ENCODE data around the gene BICRA. TPM values are rescaled to one million over a fixed set of nuclear protein-coding genes. Genes with fewer than 3 reads are reported as not detected.
A peak's percentile ranks its signal among the peaks of the same experiment; 100 is the strongest.

The BICRA gene
- total RNA-seq, 1 donor from 2014 or later = 5.2 TPM

DNA sequence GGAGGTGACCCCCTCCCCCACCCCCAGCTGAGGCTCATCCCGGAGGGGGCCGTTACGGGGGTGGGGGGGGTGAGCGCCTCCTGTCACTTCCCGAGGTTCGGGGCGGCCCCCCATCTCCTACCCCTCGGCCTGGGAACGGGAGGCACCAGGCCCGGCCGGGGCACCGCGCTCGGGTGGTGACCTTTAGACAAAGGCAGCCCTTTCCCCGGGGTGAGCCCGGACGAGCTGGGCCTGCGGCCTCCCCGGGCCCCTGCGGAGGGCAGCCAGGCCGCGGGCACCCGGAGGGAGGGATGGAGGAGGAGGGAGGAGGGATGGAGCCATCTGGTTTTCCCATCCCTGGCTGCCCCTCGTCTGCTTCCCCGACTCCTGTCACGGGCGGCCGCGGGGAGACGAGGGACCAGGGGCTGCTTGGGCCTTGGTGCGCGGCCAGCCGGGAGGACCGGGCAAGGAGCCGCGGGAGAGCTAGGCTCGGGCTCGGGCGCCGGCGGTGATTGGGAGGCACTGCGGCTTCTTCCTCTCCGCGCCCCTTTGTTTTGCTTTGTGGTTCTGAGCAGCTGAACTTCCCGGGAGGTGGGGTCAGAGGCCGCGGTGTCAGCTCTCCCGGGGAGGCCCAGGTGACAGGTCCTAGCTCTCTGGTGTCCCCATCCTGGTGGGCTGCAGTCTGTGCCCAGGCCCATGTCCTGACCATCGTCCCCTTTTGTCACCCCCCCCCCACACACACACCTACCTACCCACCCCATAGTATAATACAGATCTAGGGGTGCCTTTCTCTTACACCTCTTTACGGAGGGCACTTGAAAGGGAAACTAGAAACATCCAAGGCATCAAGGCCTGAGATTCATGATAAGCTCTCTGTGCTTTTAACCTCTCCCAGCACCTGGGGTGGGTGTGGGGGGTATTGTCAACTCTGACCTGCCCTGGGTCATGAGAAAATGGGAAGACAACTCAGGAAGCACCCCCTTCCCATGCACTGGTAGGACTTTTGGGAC lies 1.3 kb downstream of the BICRA start:
- H3K27ac ChIP-seq = peak overlapping the region; percentile 90
- no peaks in the 10 kb centered on the region for H3K36me3 ChIP-seq
- no peaks in the 10 kb centered on the region for H3K9me3 ChIP-seq
- H3K4me3 ChIP-seq = peak overlapping the region; percentile 69 to 99
- intact Hi-C loops (cut with DNase I) = loop anchor here (10.0 kb wide), 1 partner anchor 95 kb away; the partner anchor contains the start of gene NAPA
- H3K27me3 ChIP-seq = no peaks in the 10 kb centered on the region
- TF ChIP-seq POLR2AphosphoS5 (IDR thresholded peaks at IDR 0.05; ENCODE audit: insufficient read depth in 1 of 2, low read depth in 1 of 2) (peak in 1 of 2 donors; percentile 59), POLR2A (IDR thresholded peaks at IDR 0.05) (no peak)
- TF ChIP-seq, protein P1, sequence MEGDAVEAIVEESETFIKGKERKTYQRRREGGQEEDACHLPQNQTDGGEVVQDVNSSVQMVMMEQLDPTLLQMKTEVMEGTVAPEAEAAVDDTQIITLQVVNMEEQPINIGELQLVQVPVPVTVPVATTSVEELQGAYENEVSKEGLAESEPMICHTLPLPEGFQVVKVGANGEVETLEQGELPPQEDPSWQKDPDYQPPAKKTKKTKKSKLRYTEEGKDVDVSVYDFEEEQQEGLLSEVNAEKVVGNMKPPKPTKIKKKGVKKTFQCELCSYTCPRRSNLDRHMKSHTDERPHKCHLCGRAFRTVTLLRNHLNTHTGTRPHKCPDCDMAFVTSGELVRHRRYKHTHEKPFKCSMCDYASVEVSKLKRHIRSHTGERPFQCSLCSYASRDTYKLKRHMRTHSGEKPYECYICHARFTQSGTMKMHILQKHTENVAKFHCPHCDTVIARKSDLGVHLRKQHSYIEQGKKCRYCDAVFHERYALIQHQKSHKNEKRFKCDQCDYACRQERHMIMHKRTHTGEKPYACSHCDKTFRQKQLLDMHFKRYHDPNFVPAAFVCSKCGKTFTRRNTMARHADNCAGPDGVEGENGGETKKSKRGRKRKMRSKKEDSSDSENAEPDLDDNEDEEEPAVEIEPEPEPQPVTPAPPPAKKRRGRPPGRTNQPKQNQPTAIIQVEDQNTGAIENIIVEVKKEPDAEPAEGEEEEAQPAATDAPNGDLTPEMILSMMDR (IDR thresholded peaks at IDR 0.05) = no peak
- DNase-seq (ENCODE audit: extremely low spot score in 2 of 2) = no peak
- peaks cover 58% of the 10 kb centered on the region for H3K4me1 ChIP-seq

DNA sequence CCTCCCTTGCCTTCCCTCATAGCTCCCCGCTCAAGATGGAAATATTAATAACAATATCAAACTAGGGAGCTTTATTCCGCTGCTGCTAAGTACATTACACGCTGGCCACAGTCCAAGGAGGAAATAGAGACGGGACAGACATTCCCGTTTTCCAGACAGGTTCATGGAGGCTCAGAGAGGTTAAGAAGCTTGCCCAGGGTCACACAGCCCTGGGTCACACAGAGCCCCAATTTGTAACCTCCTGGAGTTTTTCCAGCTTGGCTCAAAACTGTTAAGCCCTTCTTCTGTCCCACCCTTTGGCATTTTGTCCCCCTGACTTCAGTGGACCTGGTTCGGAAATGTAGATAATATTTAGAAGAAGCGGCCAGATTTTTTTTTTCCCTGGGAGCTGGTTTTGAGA lies 2.0 kb downstream of the BICRA start:
- Histone ChIP-seq H3K4me1 (peaks cover 59% of the 10 kb centered on the region), H3K4me3 (peak overlapping the region; percentile 69 to 99), H3K9me3 (no peaks in the 10 kb centered on the region), H3K36me3 (no peaks in the 10 kb centered on the region), H3K27ac (peak overlapping the region; percentile 90), H3K27me3 (no peaks in the 10 kb centered on the region)
- intact Hi-C loops (cut with DNase I) = no loop called here
- no peak for TF ChIP-seq POLR2A (IDR thresholded peaks at IDR 0.05)
- no peak for DNase-seq (ENCODE audit: extremely low spot score in 2 of 2)

DNA sequence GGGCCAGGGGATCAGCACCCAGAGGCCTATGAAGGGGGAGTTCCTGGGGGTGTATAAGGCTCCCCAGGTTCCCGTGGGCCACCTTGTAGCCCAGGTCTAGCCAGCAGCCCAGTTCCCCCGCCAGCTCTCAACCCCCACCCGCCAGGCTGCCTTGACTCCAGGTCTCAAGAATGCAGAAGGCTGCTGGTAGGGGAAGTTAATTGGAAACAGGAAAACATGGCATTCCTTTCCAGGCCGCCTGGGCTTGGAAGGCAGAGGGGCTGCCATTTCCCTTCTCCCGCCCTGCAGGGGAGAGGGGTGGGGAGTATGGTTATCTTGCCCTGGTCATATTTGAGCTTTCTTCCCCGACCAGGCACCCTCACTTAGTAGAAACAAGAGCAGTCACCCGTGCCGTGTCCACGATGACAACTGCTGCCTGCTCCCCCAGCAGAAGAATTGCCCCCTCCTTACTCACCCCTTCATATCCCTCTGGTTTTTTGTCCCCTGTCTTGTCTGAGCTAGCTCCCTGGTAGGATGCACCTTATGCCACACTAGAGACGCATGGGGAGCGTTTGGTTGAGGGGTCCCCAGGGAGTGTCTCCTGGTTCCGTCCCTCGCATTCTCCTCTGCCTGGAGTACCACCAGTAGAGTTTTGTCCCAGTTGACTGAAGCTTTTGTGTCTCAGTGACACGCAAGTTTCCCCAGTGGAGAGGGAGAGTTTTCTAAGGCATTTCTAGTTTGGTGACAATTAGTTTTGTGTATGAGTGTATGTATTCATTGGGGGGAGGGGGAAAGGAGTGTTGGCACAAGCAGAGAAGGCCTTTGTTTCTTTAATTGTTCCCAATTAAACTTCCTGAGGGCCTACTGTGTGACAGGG lies 4.5 kb downstream of the BICRA start:
- H3K27ac ChIP-seq = peak overlapping the region; percentile 65
- no peak overlapping the region for H3K4me3 ChIP-seq
- TF ChIP-seq POLR2A (IDR thresholded peaks at IDR 0.05) = no peak
- TF ChIP-seq, protein P1 (IDR thresholded peaks at IDR 0.05) = no peak
- TF ChIP-seq POLR2AphosphoS5 (IDR thresholded peaks at IDR 0.05; ENCODE audit: insufficient read depth in 1 of 2, low read depth in 1 of 2) = no peak
- no peak for DNase-seq (ENCODE audit: extremely low spot score in 2 of 2)
- H3K36me3 ChIP-seq = no peaks in the 10 kb centered on the region
- intact Hi-C loops (cut with DNase I) = no loop called here
- no peaks in the 10 kb centered on the region for H3K27me3 ChIP-seq
- H3K9me3 ChIP-seq = no peaks in the 10 kb centered on the region
- peaks cover 63% of the 10 kb centered on the region for H3K4me1 ChIP-seq

DNA sequence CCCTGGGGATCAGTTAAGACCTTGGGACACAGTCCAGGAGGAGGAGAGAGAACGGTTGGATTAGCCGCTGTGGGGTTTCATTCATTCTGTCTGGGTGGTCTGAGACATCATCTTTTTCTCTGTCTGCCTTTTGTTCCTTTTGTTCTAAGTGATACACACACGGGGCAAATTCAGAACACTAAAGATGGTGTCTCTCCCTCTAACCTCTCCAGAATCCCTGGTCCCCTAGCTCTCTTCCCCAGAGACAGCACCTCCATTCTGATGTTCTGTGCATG lies 5.0 kb downstream of the BICRA start:
- no peak for DNase-seq (ENCODE audit: extremely low spot score in 2 of 2)
- Histone ChIP-seq H3K9me3 (no peaks in the 10 kb centered on the region), H3K27ac (peak overlapping the region; percentile 65), H3K4me1 (peaks cover 69% of the 10 kb centered on the region), H3K27me3 (no peaks in the 10 kb centered on the region), H3K36me3 (no peaks in the 10 kb centered on the region), H3K4me3 (no peak overlapping the region)
- intact Hi-C loops (cut with DNase I) = no loop called here
- TF ChIP-seq POLR2A (IDR thresholded peaks at IDR 0.05) (no peak), POLR2AphosphoS5 (IDR thresholded peaks at IDR 0.05; ENCODE audit: insufficient read depth in 1 of 2, low read depth in 1 of 2) (no peak)
- TF ChIP-seq, protein P1 (IDR thresholded peaks at IDR 0.05) = no peak

DNA sequence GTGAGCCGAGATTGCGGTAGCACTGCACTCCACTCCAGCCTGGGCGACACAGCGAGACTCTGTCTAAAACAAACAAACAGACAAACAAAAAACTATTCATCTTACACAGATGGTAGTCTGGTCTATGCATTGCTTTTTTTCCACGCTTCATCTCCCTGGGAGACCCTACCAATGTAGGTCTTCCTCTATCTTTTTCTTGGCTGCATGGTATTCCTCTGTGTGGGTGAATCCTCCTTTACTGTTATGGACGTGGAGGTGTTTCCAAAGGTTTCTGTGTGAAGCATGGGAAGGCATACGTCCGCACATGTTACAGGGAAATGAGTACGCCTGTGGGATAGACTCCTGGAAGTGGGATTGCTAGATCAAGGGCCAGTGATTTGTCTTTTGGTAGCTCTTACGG lies 5.6 kb downstream of the BICRA start:
- Histone ChIP-seq H3K4me3 (no peak overlapping the region), H3K36me3 (no peaks in the 10 kb centered on the region), H3K4me1 (peaks cover 73% of the 10 kb centered on the region), H3K9me3 (no peaks in the 10 kb centered on the region), H3K27me3 (no peaks in the 10 kb centered on the region), H3K27ac (no peak overlapping the region)
- no peak for TF ChIP-seq POLR2A (IDR thresholded peaks at IDR 0.05)
- TF ChIP-seq, protein P1 (IDR thresholded peaks at IDR 0.05) = no peak
- TF ChIP-seq POLR2AphosphoS5 (IDR thresholded peaks at IDR 0.05; ENCODE audit: insufficient read depth in 1 of 2, low read depth in 1 of 2) = no peak
- DNase-seq (ENCODE audit: extremely low spot score in 2 of 2) = no peak
- intact Hi-C loops (cut with DNase I) = no loop called here

All from vagina (tissue), 2 donors.